ENCODE measurements around the gene RERE.
"Not testable (repeated sequence)": the region's sequence is repeated elsewhere in the genome, so short reads cannot be mapped to it uniquely, and the experiment has no call there.

Gene RERE

GRCh38 chr1:8602471-8603219 lies 214.8 kb downstream of the RERE start:
- peak; percentile 21 for DNase-seq (ENCODE audit: low spot score)

GRCh38 chr1:8600336-8600735 lies 217.1 kb downstream of the RERE start:
- DNase-seq (ENCODE audit: low spot score) = no peak

GRCh38 chr1:8599646-8600212 lies 217.7 kb downstream of the RERE start:
- no peak for DNase-seq (ENCODE audit: low spot score)

GRCh38 chr1:8598783-8599182 lies 218.7 kb downstream of the RERE start:
- no peak for DNase-seq (ENCODE audit: low spot score)

- DNase-seq (ENCODE audit: low spot score) = no peak
Observed at GRCh38 chr1:8598060-8598724, 219.2 kb downstream of the RERE start.

GRCh38 chr1:8597455-8597854 lies 220.0 kb downstream of the RERE start:
- no peak for DNase-seq (ENCODE audit: low spot score)

- no peak for DNase-seq (ENCODE audit: low spot score)
Observed at GRCh38 chr1:8595941-8596340, 221.5 kb downstream of the RERE start.

GRCh38 chr1:8595332-8595731 lies 222.1 kb downstream of the RERE start:
- no peak for DNase-seq (ENCODE audit: low spot score)

GRCh38 chr1:8593292-8593691 lies 224.1 kb downstream of the RERE start:
- DNase-seq (ENCODE audit: low spot score) = not testable (repeated sequence)

- DNase-seq (ENCODE audit: low spot score) = no peak
Observed at GRCh38 chr1:8591569-8591968, 225.9 kb downstream of the RERE start.

- no peak for DNase-seq (ENCODE audit: low spot score)
Observed at GRCh38 chr1:8590721-8591351, 226.6 kb downstream of the RERE start.

- DNase-seq (ENCODE audit: low spot score) = no peak
Observed at GRCh38 chr1:8589571-8589970, 227.9 kb downstream of the RERE start.

- no peak for DNase-seq (ENCODE audit: low spot score)
Observed at GRCh38 chr1:8587784-8588183, 229.7 kb downstream of the RERE start.

GRCh38 chr1:8586438-8586837 lies 231.0 kb downstream of the RERE start:
- no peak for DNase-seq (ENCODE audit: low spot score)

GRCh38 chr1:8584316-8584715 lies 233.1 kb downstream of the RERE start:
- DNase-seq (ENCODE audit: low spot score) = no peak

GRCh38 chr1:8583031-8583430 lies 234.4 kb downstream of the RERE start:
- no peak for DNase-seq (ENCODE audit: low spot score)

GRCh38 chr1:8580566-8580965 lies 236.9 kb downstream of the RERE start:
- no peak for DNase-seq (ENCODE audit: low spot score)

GRCh38 chr1:8578936-8579335 lies 238.5 kb downstream of the RERE start:
- DNase-seq (ENCODE audit: low spot score) = no peak

- no peak for DNase-seq (ENCODE audit: low spot score)
Observed at GRCh38 chr1:8578132-8578877, 239.1 kb downstream of the RERE start.

GRCh38 chr1:8574985-8575384 lies 242.5 kb downstream of the RERE start:
- no peak for DNase-seq (ENCODE audit: low spot score)

GRCh38 chr1:8572106-8572505 lies 245.3 kb downstream of the RERE start:
- DNase-seq (ENCODE audit: low spot score) = no peak
